ENCODE results near the gene RAB3C.

The RAB3C gene

GRCh38 chr5:58775701-58776262 lies 192.9 kb downstream of the RAB3C start:
- DNase-seq: no peak

GRCh38 chr5:58776559-58776958 lies 193.7 kb downstream of the RAB3C start:
- DNase-seq: no peak

GRCh38 chr5:58778888-58779287 lies 196.0 kb downstream of the RAB3C start:
- no peak for DNase-seq

GRCh38 chr5:58786035-58786434 lies 203.2 kb downstream of the RAB3C start:
- DNase-seq: no peak

GRCh38 chr5:58786711-58787303 lies 203.9 kb downstream of the RAB3C start:
- no peak for DNase-seq

GRCh38 chr5:58787987-58788386 lies 205.1 kb downstream of the RAB3C start:
- DNase-seq: no peak

GRCh38 chr5:58793888-58794657 lies 211.2 kb downstream of the RAB3C start:
- no peak for DNase-seq

- DNase-seq: peak; percentile 13
Measured at GRCh38 chr5:58794875-58795274, 212.0 kb downstream of the RAB3C start.

GRCh38 chr5:58795327-58795726 lies 212.5 kb downstream of the RAB3C start:
- no peak for DNase-seq

GRCh38 chr5:58797021-58797420 lies 214.1 kb downstream of the RAB3C start:
- DNase-seq: no peak

GRCh38 chr5:58800356-58800755 lies 217.5 kb downstream of the RAB3C start:
- DNase-seq: no peak

GRCh38 chr5:58800861-58801540 lies 218.1 kb downstream of the RAB3C start:
- DNase-seq: no peak

- DNase-seq: no peak
Measured at GRCh38 chr5:58803056-58803455, 220.2 kb downstream of the RAB3C start.

- peak; percentile 20 for DNase-seq
Measured at GRCh38 chr5:58804291-58804690, 221.4 kb downstream of the RAB3C start.

GRCh38 chr5:58810086-58810485 lies 227.2 kb downstream of the RAB3C start:
- no peak for DNase-seq

- no peak for DNase-seq
Measured at GRCh38 chr5:58813855-58814254, 231.0 kb downstream of the RAB3C start.

GRCh38 chr5:58816181-58816731 lies 233.4 kb downstream of the RAB3C start:
- DNase-seq: no peak

GRCh38 chr5:58818465-58818864 lies 235.6 kb downstream of the RAB3C start:
- no peak for DNase-seq

- peak; percentile 11 for DNase-seq
Measured at GRCh38 chr5:58825441-58825840, 242.6 kb downstream of the RAB3C start.

GRCh38 chr5:58825899-58826298 lies 243.0 kb downstream of the RAB3C start:
- no peak for DNase-seq

GRCh38 chr5:58827463-58827862 lies 244.6 kb downstream of the RAB3C start:
- no peak for DNase-seq

- DNase-seq: no peak
Measured at GRCh38 chr5:58828258-58828657, 245.4 kb downstream of the RAB3C start.

Measured in fibroblast of skin of back (primary cell).